SK-N-MC (cell line): Measurements from ENCODE around the gene IFI44.

ENCODE experiments used
- EZH2 ChIP-seq: fragments of 200-600 bp; sonication (generic); IDR thresholded peaks from one replicate; pipeline ENCODE4 v1.6.1; 2017; ENCODE audit warnings: antibody characterized with exemption
- POLR2AphosphoS5 ChIP-seq: IDR thresholded peaks from 2 replicates; pipeline ENCODE4 v1.6.1; 2012; ENCODE audit warnings: mild to moderate bottlenecking, low read depth, low read length, borderline replicate concordance

GRCh38 chr1:78683079-78683478 is 33.4 kb downstream of the IFI44 start:
- TF ChIP-seq EZH2, result no peak
- TF ChIP-seq POLR2AphosphoS5, result no peak
